ENCODE results near the gene PRDM10.
"Not testable (repeated sequence)": the region's sequence is repeated elsewhere in the genome, so short reads cannot be mapped to it uniquely, and the experiment has no call there.

The PRDM10 gene

GRCh38 chr11:129954703-129955102 lies 47.9 kb downstream of the PRDM10 start:
- in situ Hi-C loops (cut with MboI; ENCODE audit: low pct_unique_long_range_greater_than_20kb, low sequenced_read_pairs); DNase-seq: not testable (repeated sequence)

GRCh38 chr11:129951866-129952262 lies 50.8 kb downstream of the PRDM10 start:
- in situ Hi-C loops (cut with MboI; ENCODE audit: low pct_unique_long_range_greater_than_20kb, low sequenced_read_pairs): no loop called here
- DNase-seq: no peak

GRCh38 chr11:129951201-129951865 lies 51.3 kb downstream of the PRDM10 start:
- no peak for DNase-seq

GRCh38 chr11:129950101-129951091 lies 52.2 kb downstream of the PRDM10 start:
- in situ Hi-C loops (cut with MboI; ENCODE audit: low pct_unique_long_range_greater_than_20kb, low sequenced_read_pairs): no loop called here

More at GRCh38 chr11:129951201-129951865, 51.3 kb downstream of the PRDM10 start:
- in situ Hi-C loops (cut with MboI; ENCODE audit: low pct_unique_long_range_greater_than_20kb, low sequenced_read_pairs): no loop called here

GRCh38 chr11:129948926-129949466 lies 53.6 kb downstream of the PRDM10 start:
- DNase-seq: no peak
- in situ Hi-C loops (cut with MboI; ENCODE audit: low pct_unique_long_range_greater_than_20kb, low sequenced_read_pairs): loop anchor here (25.0 kb wide), 1 partner anchor 188 kb away; no protein-coding TSS in a partner anchor

More at GRCh38 chr11:129950101-129951091, 52.2 kb downstream of the PRDM10 start:
- DNase-seq: peak; percentile 91

GRCh38 chr11:129947474-129947873 lies 55.2 kb downstream of the PRDM10 start:
- no peak for DNase-seq
- in situ Hi-C loops (cut with MboI; ENCODE audit: low pct_unique_long_range_greater_than_20kb, low sequenced_read_pairs): loop anchor here (25.0 kb wide), 1 partner anchor 190 kb away; no protein-coding TSS in a partner anchor

GRCh38 chr11:129946965-129947364 lies 55.7 kb downstream of the PRDM10 start:
- DNase-seq: no peak
- in situ Hi-C loops (cut with MboI; ENCODE audit: low pct_unique_long_range_greater_than_20kb, low sequenced_read_pairs): loop anchor here (25.0 kb wide), 1 partner anchor 190 kb away; no protein-coding TSS in a partner anchor

- no peak for DNase-seq
- in situ Hi-C loops (cut with MboI; ENCODE audit: low pct_unique_long_range_greater_than_20kb, low sequenced_read_pairs): loop anchor here (25.0 kb wide), 1 partner anchor 191 kb away; no protein-coding TSS in a partner anchor
Measured at GRCh38 chr11:129946256-129946655, 56.4 kb downstream of the PRDM10 start.

GRCh38 chr11:129945373-129945772 lies 57.3 kb downstream of the PRDM10 start:
- in situ Hi-C loops (cut with MboI; ENCODE audit: low pct_unique_long_range_greater_than_20kb, low sequenced_read_pairs): loop anchor here (25.0 kb wide), 1 partner anchor 192 kb away; no protein-coding TSS in a partner anchor
- no peak for DNase-seq

- in situ Hi-C loops (cut with MboI; ENCODE audit: low pct_unique_long_range_greater_than_20kb, low sequenced_read_pairs): loop anchor here (25.0 kb wide), 1 partner anchor 193 kb away; no protein-coding TSS in a partner anchor
- DNase-seq: no peak
Measured at GRCh38 chr11:129944696-129945095, 57.9 kb downstream of the PRDM10 start.

GRCh38 chr11:129943036-129943435 lies 59.6 kb downstream of the PRDM10 start:
- in situ Hi-C loops (cut with MboI; ENCODE audit: low pct_unique_long_range_greater_than_20kb, low sequenced_read_pairs): loop anchor here (25.0 kb wide), 1 partner anchor 194 kb away; no protein-coding TSS in a partner anchor
- no peak for DNase-seq

- in situ Hi-C loops (cut with MboI; ENCODE audit: low pct_unique_long_range_greater_than_20kb, low sequenced_read_pairs): loop anchor here (25.0 kb wide), 1 partner anchor 198 kb away; no protein-coding TSS in a partner anchor
- DNase-seq: no peak
Measured at GRCh38 chr11:129939510-129939909, 63.1 kb downstream of the PRDM10 start.

GRCh38 chr11:129938764-129939163 lies 63.9 kb downstream of the PRDM10 start:
- in situ Hi-C loops (cut with MboI; ENCODE audit: low pct_unique_long_range_greater_than_20kb, low sequenced_read_pairs): loop anchor here (25.0 kb wide), 1 partner anchor 199 kb away; no protein-coding TSS in a partner anchor
- no peak for DNase-seq

- DNase-seq: no peak
- in situ Hi-C loops (cut with MboI; ENCODE audit: low pct_unique_long_range_greater_than_20kb, low sequenced_read_pairs): loop anchor here (25.0 kb wide), 1 partner anchor 200 kb away; no protein-coding TSS in a partner anchor
Measured at GRCh38 chr11:129937592-129938238, 64.9 kb downstream of the PRDM10 start.

GRCh38 chr11:129935723-129936122 lies 66.9 kb downstream of the PRDM10 start:
- no peak for DNase-seq
- in situ Hi-C loops (cut with MboI; ENCODE audit: low pct_unique_long_range_greater_than_20kb, low sequenced_read_pairs): loop anchor here (25.0 kb wide), 1 partner anchor 202 kb away; no protein-coding TSS in a partner anchor

- in situ Hi-C loops (cut with MboI; ENCODE audit: low pct_unique_long_range_greater_than_20kb, low sequenced_read_pairs): loop anchor here (25.0 kb wide), 1 partner anchor 203 kb away; no protein-coding TSS in a partner anchor
- no peak for DNase-seq
Measured at GRCh38 chr11:129933891-129934290, 68.7 kb downstream of the PRDM10 start.

- in situ Hi-C loops (cut with MboI; ENCODE audit: low pct_unique_long_range_greater_than_20kb, low sequenced_read_pairs): loop anchor here (25.0 kb wide), 1 partner anchor 204 kb away; no protein-coding TSS in a partner anchor
- DNase-seq: no peak
Measured at GRCh38 chr11:129933262-129933661, 69.4 kb downstream of the PRDM10 start.

- DNase-seq: no peak
- in situ Hi-C loops (cut with MboI; ENCODE audit: low pct_unique_long_range_greater_than_20kb, low sequenced_read_pairs): loop anchor here (25.0 kb wide), 1 partner anchor 205 kb away; no protein-coding TSS in a partner anchor
Measured at GRCh38 chr11:129932381-129933067, 70.1 kb downstream of the PRDM10 start.
